Measurements from ENCODE around the gene EME2. TPM values are rescaled to one million over a fixed set of nuclear protein-coding genes. Genes with fewer than 3 reads are reported as not detected.
A peak's percentile ranks its signal among the peaks of the same experiment; 100 is the strongest.

The EME2 gene
- total RNA-seq, 1 donor from 2014 or later: 30.0 TPM

DNA sequence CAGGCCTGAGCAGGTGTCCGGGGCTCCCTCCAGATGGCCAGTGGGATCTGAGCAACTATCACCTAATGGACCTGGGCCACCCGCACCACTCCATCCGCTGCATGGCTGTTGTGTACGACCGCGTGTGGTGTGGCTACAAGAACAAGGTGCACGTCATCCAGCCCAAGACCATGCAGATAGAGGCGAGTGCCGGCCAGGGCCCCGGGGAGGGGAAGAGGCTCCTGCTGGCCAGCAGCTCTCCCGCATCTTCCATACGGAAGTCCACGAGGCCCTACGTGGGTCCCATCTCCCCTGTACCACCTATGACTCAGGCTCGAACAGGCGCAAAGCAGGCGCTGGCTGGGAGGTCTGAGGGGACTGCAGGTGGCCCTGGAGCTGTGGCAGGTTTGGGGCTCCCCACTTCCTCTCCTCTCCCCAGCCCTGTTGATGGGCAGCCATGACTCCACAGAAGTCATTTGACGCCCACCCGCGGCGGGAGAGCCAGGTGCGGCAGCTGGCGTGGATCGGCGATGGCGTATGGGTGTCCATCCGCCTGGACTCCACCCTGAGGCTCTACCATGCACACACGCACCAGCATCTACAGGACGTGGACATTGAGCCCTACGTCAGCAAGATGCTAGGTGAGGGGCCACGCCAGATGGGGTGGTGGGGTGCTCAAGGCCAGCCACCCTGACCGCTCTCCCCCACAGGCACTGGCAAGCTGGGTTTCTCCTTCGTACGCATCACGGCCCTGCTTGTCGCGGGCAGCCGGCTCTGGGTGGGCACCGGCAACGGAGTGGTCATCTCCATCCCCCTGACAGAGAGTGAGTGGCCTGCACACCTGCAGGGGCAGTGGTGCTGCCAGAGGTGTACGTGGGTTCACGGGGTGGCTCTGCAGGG is 5.3 kb upstream of the EME2 start:
- Mint-ChIP-seq H3K4me3 (no peak overlapping the region), H3K9me3 (no peaks in the 10 kb centered on the region), H3K27me3 (no peaks in the 10 kb centered on the region), H3K27ac (no peak overlapping the region), H3K36me3 (ENCODE audit: low read depth) (peaks cover 25% of the 10 kb centered on the region), H3K4me1 (peaks cover 7% of the 10 kb centered on the region)
- intact Hi-C loops (cut with micrococcal nuclease): no loop called here
- DNase-seq: no peak

DNA sequence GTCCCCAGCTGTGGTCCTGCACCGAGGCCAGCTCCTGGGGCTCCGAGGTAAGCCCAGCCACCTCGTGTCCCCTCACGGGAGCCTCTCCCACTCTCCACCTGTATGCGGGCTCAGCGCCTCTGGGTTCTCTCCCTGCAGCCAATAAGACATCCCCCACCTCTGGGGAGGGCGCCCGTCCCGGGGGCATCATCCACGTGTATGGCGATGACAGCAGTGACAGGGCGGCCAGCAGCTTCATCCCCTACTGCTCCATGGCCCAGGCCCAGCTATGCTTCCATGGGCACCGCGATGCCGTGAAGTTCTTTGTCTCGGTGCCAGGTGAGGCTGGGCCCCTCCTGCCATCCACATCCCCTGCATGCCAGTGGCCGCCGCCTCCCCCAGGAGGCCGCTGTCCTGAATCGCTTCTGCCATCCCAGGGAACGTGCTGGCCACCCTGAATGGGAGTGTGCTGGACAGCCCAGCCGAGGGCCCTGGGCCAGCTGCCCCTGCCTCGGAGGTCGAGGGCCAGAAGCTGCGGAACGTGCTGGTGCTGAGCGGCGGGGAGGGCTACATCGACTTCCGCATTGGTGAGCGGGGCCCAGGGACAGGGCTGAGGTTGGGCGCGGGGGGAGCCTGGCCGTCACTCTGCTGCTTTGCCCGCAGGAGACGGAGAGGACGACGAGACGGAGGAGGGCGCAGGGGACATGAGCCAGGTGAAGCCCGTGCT is 4.4 kb upstream of the EME2 start:
- Mint-ChIP-seq H3K4me3 (no peak overlapping the region), H3K9me3 (no peaks in the 10 kb centered on the region), H3K27ac (no peak overlapping the region), H3K36me3 (ENCODE audit: low read depth) (peaks cover 26% of the 10 kb centered on the region), H3K4me1 (peaks cover 7% of the 10 kb centered on the region), H3K27me3 (no peaks in the 10 kb centered on the region)
- intact Hi-C loops (cut with micrococcal nuclease): no loop called here
- no peak for DNase-seq

DNA sequence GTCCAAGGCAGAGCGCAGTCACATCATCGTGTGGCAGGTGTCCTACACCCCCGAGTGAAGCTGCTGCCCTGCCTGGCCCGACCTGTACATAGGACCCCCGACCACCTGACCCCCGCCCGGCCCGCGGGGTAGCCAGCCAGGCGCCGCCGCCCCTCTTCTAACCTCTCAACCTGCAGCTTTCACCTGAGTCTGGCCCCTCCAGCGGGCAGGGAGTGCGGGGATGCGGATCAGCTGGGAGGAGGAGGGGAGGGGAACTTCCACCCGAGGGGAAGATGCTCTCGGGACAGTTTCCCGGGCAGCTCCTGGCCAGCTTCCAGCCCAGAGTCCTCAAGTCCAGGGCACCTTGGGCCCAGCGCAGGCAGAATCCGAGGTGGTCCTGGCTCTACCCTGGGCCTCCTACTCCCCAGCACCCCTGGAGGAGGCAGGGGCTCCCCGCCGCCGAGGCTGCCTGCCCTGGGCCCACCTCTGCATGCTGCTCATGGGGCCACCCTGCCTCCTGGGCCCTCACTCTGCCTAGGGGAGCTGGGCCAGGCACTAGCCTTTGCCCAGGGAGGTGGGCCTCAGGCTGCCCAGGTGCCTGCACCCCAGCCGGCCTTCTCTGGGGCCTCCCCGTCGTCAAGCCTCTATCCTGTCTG is 3.7 kb upstream of the EME2 start:
- Mint-ChIP-seq H3K4me3 (no peak overlapping the region), H3K27ac (no peak overlapping the region), H3K4me1 (peaks cover 8% of the 10 kb centered on the region), H3K27me3 (no peaks in the 10 kb centered on the region), H3K36me3 (ENCODE audit: low read depth) (peaks cover 26% of the 10 kb centered on the region), H3K9me3 (no peaks in the 10 kb centered on the region)
- intact Hi-C loops (cut with micrococcal nuclease): no loop called here
- DNase-seq: no peak

DNA sequence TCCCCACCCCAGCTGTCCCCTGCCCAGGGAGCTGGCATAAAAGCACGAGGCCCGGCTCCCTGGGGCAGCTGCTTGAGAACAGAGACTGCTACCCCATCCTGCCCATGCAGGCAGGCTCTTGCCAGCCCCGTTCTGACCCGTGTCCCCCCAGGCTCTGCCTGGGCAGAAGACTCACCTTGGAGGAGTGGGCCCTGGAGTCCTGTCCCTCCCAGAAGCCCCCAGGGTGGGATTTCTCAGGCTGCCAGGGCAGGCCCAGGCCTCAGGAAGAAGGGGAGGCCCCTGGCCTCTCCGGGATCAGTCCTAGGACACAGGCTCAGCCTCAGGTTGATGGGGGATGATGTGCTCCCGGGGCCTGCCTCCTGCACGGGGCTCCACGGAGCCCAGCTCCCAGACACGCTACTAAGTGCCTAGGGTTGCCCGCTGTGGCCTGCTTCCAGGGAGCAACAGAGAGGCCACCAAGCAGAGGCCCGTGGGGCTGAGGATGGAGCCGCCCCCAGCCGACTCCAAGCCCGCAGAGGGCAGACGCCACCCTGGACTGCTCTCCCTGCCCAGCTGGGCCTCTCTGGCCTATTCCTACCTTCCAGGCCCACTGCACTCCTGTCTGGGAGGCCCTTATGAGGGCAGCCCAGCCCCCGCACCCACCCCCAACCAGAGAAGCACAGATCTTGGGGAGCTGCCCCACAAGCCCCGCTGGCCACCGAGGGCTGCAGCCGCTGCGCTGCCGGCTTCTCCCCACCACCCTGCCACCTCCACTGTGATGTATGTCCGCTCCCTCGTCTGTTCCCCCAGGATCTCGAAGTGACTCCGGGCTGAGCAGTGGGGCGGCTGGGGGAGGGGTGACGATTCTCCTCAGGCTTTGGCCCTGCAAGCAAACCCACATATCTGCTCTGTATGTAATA is 3.0 kb upstream of the EME2 start:
- H3K9me3 Mint-ChIP-seq: no peaks in the 10 kb centered on the region
- H3K4me3 Mint-ChIP-seq: peak overlapping the region; percentile 93
- peak overlapping the region; percentile 74 for H3K27ac Mint-ChIP-seq
- no peaks in the 10 kb centered on the region for H3K27me3 Mint-ChIP-seq
- peaks cover 26% of the 10 kb centered on the region for H3K36me3 Mint-ChIP-seq (ENCODE audit: low read depth)
- intact Hi-C loops (cut with micrococcal nuclease): loop anchor here (2.0 to 5.0 kb wide), 4 partner anchors 55 to 173 kb away; partner anchors contain the start of genes MAPK8IP3 and MSRB1
- DNase-seq: no peak
- peaks cover 10% of the 10 kb centered on the region for H3K4me1 Mint-ChIP-seq

DNA sequence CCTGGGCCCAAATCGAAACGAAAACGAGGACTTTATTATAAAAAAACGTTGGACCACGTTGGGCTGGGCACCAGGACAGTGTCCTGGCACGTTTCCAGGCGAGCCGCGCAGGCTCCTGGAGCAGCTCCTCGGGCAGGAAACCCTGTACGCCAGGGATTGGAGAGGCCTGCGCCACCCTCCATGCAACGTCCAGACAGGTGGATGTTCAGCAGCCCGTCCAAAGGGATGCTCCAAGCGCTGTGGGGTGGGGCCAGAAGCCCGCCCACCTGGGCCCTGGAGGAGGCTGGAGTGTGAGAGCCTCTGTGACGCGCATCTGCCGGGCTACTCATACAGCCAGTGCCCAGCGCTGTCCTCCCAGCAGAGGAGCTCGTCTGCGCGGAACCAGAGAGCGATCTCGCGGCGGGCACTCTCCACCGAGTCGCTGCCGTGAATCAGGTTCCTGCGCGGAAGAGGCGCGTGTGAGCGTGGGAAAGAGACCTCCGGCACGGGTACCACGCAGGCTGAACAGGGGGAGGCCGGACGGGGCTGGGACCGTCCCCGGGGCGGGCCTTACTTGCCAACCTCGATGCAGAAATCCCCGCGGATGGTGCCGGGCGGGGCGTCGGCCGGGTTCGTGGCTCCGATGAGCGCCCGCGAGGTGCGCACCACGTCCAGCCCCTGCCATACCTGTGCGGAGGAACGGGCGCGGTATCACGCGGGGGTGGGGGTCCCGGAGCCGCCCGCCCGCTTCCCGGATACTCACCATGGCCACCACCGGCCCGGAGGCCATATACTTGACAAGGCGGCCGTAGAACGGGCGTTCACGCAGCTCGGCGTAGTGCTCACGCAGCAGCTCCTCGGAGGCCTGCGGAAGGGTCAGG is 2.1 kb upstream of the EME2 start:
- DNase-seq: peak; percentile 83
- H3K36me3 Mint-ChIP-seq (ENCODE audit: low read depth): peaks cover 24% of the 10 kb centered on the region
- H3K9me3 Mint-ChIP-seq: no peaks in the 10 kb centered on the region
- peak overlapping the region; percentile 93 for H3K4me3 Mint-ChIP-seq
- no peaks in the 10 kb centered on the region for H3K27me3 Mint-ChIP-seq
- peaks cover 10% of the 10 kb centered on the region for H3K4me1 Mint-ChIP-seq
- intact Hi-C loops (cut with micrococcal nuclease): loop anchor here (1.0 to 5.0 kb wide), 5 partner anchors 54 to 295 kb away; partner anchors contain the start of genes CLCN7, MAPK8IP3 and MSRB1
- peak overlapping the region; percentile 74 for H3K27ac Mint-ChIP-seq

DNA sequence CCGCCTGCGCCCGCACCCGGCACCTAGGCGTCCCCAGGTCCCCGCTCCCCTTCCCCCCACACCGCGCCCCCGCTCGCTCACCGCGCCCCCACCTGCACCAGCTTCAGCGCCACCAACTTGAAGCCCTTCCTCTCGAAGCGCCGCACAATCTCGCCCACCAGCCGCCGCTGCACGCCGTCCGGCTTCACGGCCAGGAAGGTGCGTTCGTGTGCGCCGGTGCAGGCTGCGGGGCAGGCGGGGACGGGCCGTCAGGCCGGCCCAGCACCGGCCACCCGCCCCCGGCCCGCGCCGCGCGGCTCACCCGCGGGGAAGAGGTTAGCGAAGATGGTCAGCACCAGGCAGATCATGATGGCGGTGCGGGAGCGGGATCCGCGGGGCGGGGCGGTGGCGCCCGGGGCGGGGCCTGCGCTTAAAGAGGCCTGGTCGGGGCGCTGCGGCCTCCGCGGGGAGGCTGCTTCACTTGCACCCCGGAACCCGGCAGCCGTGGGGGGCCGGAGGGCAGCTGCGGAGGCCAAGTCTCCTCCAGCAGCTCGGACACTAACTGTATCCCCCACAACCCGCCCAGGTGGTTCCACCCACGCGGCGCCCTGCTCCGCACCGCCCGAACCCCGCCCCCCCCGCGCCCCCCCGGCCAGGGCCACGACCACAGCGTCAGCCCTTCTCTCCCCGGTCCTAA is 1.3 kb upstream of the EME2 start, which contains the start of gene NME3:
Gene NME3, minus strand, starts transcription at position 356 of the 676 bp plus-strand sequence. Its CDS starts 9 bp downstream, at position 347.
- Mint-ChIP-seq H3K9me3 (no peaks in the 10 kb centered on the region), H3K27me3 (no peaks in the 10 kb centered on the region), H3K36me3 (ENCODE audit: low read depth) (peaks cover 22% of the 10 kb centered on the region), H3K27ac (peak within 1 kb of the TSS; percentile 95), H3K4me3 (peak within 1 kb of the TSS; percentile 93), H3K4me1 (peaks cover 10% of the 10 kb centered on the region)
- intact Hi-C loops (cut with micrococcal nuclease): loop anchor here (1.0 to 5.0 kb wide), 5 partner anchors 53 to 296 kb away; partner anchors contain the start of genes CLCN7, MAPK8IP3 and MSRB1
- peak; percentile 96 for DNase-seq

DNA sequence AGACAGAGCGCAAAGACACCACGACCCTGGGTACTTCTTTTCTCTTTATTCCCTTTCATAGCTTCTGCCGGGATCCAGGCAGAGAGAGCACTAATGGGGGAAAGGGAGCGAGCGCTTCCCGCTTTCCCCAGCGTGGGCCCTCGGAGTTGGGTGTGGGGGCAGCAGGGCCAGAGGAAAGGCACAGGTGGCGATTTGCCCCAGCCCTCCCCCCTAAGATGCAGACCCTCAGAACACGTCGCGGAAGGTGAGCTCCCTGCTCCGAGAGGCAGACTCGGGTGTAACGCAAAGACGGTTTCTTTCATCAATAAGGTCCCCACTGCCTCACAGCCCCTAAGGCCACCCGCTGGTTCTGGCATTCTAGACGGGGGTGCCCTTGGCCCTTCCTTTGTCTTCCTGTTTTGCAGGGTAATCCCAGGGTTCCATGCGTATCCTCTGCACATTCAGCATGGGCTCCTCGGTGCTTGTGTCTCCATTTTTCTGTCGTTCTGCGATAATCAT is 697 bp upstream of the EME2 start:
- H3K36me3 Mint-ChIP-seq (ENCODE audit: low read depth): peaks cover 22% of the 10 kb centered on the region
- H3K9me3 Mint-ChIP-seq: no peaks in the 10 kb centered on the region
- intact Hi-C loops (cut with micrococcal nuclease): loop anchor here (1.0 to 5.0 kb wide), 6 partner anchors 53 to 297 kb away; partner anchors contain the start of genes CLCN7, CRAMP1, IFT140 and MAPK8IP3
- peak overlapping the region; percentile 95 for H3K27ac Mint-ChIP-seq
- H3K4me3 Mint-ChIP-seq: peak overlapping the region; percentile 93
- peaks cover 10% of the 10 kb centered on the region for H3K4me1 Mint-ChIP-seq
- DNase-seq: no peak
- H3K27me3 Mint-ChIP-seq: no peaks in the 10 kb centered on the region

DNA sequence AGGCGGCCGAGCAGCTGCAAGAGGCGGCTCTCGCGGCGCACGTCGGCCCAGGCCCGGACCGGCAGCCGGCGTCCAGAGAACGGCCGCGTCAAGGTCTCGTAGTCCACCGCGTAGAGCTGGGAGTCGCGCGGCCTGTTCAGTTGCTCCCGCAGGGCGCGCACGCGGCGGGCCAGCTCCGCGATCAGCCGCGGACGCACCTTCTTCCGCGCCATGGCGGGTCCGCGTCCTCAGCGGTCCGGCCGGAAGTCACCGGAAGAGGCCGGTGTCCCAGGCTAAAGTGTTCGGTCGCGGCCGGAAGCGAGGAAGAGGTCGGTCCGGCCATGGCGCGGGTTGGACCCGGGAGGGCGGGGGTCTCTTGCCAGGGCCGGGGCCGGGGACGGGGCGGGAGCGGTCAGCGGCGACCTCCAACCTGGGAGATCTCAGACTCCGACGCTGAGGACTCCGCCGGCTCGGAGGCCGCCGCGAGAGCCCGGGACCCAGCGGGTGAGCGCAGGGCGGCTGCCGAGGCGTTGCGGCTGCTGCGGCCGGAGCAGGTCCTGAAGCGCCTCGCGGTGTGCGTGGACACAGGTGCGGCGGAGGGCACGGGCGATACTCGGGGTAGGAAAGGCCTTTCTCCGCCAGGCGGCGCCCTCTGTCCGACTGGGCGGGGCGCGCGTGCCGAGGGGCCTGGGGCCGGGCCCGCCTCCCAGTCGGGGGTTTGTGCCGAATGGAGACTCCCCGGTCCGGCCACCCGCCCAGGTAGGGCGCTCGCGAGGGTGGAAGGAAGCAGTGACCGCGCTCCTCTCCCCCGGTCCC is 495 bp downstream of the EME2 start, which contains the start of gene MRPS34:
Gene MRPS34, minus strand, starts transcription at position 227 of the 795 bp plus-strand sequence. Its CDS starts 15 bp downstream, at position 212.
- DNase-seq: peak; percentile 96
- no peaks in the 10 kb centered on the region for H3K27me3 Mint-ChIP-seq
- peak within 1 kb of the TSS; percentile 95 for H3K27ac Mint-ChIP-seq
- no peaks in the 10 kb centered on the region for H3K9me3 Mint-ChIP-seq
- peaks cover 18% of the 10 kb centered on the region for H3K36me3 Mint-ChIP-seq (ENCODE audit: low read depth)
- H3K4me1 Mint-ChIP-seq: peaks cover 10% of the 10 kb centered on the region
- peak within 1 kb of the TSS; percentile 93 for H3K4me3 Mint-ChIP-seq
- intact Hi-C loops (cut with micrococcal nuclease): loop anchor here (1.0 to 5.0 kb wide), 4 partner anchors 9 to 169 kb away; partner anchors contain the start of genes CRAMP1, IFT140, MAPK8IP3 and MSRB1

DNA sequence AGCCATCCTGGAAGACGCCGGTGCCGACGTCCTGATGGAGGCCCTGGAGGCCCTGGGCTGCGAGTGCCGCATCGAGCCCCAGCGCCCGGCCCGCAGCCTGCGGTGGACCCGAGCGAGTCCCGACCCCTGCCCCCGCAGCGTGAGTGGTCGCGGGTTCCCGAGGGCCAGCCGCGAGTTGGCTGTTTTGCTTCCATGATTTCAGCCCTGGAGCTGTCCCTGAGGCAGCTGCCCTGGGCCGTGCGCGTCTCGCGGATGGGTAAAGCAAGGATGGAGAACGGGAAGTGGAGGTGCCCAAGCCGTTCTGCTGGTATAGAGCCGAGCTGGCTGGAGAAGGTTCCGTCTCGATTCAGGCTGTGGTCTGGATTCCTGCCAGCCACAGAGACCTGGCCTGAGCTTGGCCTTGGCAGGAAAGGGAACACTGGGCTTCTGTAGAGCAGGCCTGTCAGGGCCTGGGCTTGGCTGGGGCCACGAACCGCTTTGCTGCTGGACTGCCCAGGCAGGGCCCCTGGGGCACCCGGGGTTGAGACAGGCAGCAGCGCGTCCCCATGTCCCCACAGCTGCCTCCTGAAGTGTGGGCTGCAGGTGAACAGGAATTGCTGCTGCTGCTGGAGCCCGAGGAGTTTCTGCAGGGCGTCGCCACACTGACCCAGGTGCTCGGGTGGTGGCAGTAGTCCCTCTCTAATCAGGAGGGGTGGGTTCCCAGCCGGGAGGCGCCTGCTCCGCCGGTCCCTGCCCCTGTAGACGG is 1.3 kb downstream of the EME2 start:
- peak overlapping the region; percentile 93 for H3K4me3 Mint-ChIP-seq
- no peak for DNase-seq
- peaks cover 15% of the 10 kb centered on the region for H3K36me3 Mint-ChIP-seq (ENCODE audit: low read depth)
- intact Hi-C loops (cut with micrococcal nuclease): loop anchor here (1.0 to 5.0 kb wide), 4 partner anchors 8 to 168 kb away; partner anchors contain the start of genes CRAMP1, IFT140, MAPK8IP3 and MSRB1
- H3K27me3 Mint-ChIP-seq: no peaks in the 10 kb centered on the region
- peaks cover 10% of the 10 kb centered on the region for H3K4me1 Mint-ChIP-seq
- H3K9me3 Mint-ChIP-seq: no peaks in the 10 kb centered on the region
- H3K27ac Mint-ChIP-seq: peak overlapping the region; percentile 71

DNA sequence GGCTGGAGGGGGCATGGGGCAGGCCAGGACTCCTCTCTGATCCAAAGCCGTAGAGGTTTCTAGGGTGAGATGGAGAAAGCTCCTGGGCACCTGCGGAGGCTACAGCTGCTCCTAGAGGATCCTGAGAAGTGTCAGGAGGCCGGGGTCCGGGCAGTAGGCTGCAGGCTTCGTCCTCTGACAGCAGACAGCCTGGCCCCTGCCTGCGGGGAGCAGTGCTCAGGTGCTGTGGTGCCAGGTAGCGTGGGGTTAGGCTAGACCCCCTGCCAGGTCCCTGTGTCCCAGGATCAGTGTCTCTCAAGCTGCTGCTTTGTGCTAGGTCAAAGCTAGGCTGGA is 1.8 kb downstream of the EME2 start:
- Mint-ChIP-seq H3K4me1 (peaks cover 10% of the 10 kb centered on the region), H3K36me3 (ENCODE audit: low read depth) (peaks cover 17% of the 10 kb centered on the region), H3K4me3 (peak overlapping the region; percentile 93), H3K27ac (no peak overlapping the region), H3K9me3 (no peaks in the 10 kb centered on the region), H3K27me3 (no peaks in the 10 kb centered on the region)
- no peak for DNase-seq
- intact Hi-C loops (cut with micrococcal nuclease): loop anchor here (5.0 kb wide), 2 partner anchors 67 to 168 kb away; partner anchors contain the start of genes MAPK8IP3 and MSRB1
